Mesenchymal stem cell (in vitro differentiated cells and primary cell): ENCODE data around the gene NCF2. TPM values are rescaled to one million over a fixed set of nuclear protein-coding genes. Genes with fewer than 3 reads are reported as not detected.

Experiments used
- DNase-seq: peaks from one replicate; pipeline ENCODE4 v3.0.0-alpha.2; 2013
- H2AFZ ChIP-seq: one replicate; pipeline ENCODE4 v1.6.1; 2013; ENCODE audit warnings: low read depth, mild to moderate bottlenecking, control low read depth, inconsistent platforms, low read length, moderate library complexity
- H2AK5ac ChIP-seq: 2 replicates; pipeline ENCODE4 v1.6.1; 2013; ENCODE audit warnings: low read length, moderate library complexity, mild to moderate bottlenecking, inconsistent platforms; ENCODE audit not compliant: severe bottlenecking
- H2BK120ac ChIP-seq: one replicate; pipeline ENCODE4 v1.6.1; 2013; ENCODE audit warnings: low read depth, mild to moderate bottlenecking, inconsistent platforms, low read length, moderate library complexity
- H2BK12ac ChIP-seq, 2 experiments: one replicate each; pipeline ENCODE4 v1.6.1; 2013; ENCODE audit warnings: inconsistent platforms in 2 of 2, low read length in 2 of 2, mild to moderate bottlenecking in 2 of 2, moderate library complexity in 2 of 2, control low read depth in 1 of 2
- H2BK15ac ChIP-seq: one replicate; pipeline ENCODE4 v1.6.1; 2013; ENCODE audit warnings: mild to moderate bottlenecking, low read depth, inconsistent platforms; ENCODE audit not compliant: poor library complexity, severe bottlenecking
- H2BK5ac ChIP-seq: 2 replicates; pipeline ENCODE4 v1.6.1; 2013; ENCODE audit warnings: low read depth, mild to moderate bottlenecking, low read length, control low read depth, inconsistent platforms; ENCODE audit not compliant: poor library complexity, severe bottlenecking
- H3K14ac ChIP-seq, 2 experiments: one replicate each; pipeline ENCODE4 v1.6.1; 2013; ENCODE audit warnings: inconsistent platforms in 2 of 2, low read length in 2 of 2, control low read depth in 1 of 2, mild to moderate bottlenecking in 1 of 2, moderate library complexity in 1 of 2
- H3K18ac ChIP-seq, 2 experiments: one replicate each; pipeline ENCODE4 v1.6.1; 2013; ENCODE audit warnings: inconsistent platforms in 2 of 2, low read length in 2 of 2, control low read depth in 1 of 2, low read depth in 1 of 2, mild to moderate bottlenecking in 1 of 2
- H3K23ac ChIP-seq, 2 experiments: one replicate each; pipeline ENCODE4 v1.6.1; 2013; ENCODE audit warnings: inconsistent platforms in 2 of 2, low read length in 2 of 2, mild to moderate bottlenecking in 2 of 2, moderate library complexity in 2 of 2, control low read depth in 1 of 2
- H3K27ac ChIP-seq: 2 replicates; pipeline ENCODE4 v1.5.1; 2013; ENCODE audit warnings: mild to moderate bottlenecking, moderate library complexity, low read length, control low read depth, inconsistent platforms; ENCODE audit not compliant: poor library complexity, severe bottlenecking
- H3K27me3 ChIP-seq, 2 experiments: 2 replicates each; pipeline versions ENCODE4 v1.6.1 to v1.7.0; 2013; ENCODE audit warnings: low read length in 2 of 2, mild to moderate bottlenecking in 2 of 2, moderate library complexity in 2 of 2, control low read depth in 1 of 2, inconsistent platforms in 1 of 2; ENCODE audit not compliant: control insufficient read depth in 1 of 2, insufficient read depth in 1 of 2
- H3K36me3 ChIP-seq, 2 experiments: 2 replicates each; pipeline versions ENCODE4 v1.6.1 to v1.7.0; 2013; ENCODE audit warnings: low read length in 2 of 2, control low read depth in 1 of 2, inconsistent platforms in 1 of 2, low read depth in 1 of 2, mild to moderate bottlenecking in 1 of 2; ENCODE audit not compliant: insufficient read depth in 2 of 2, control insufficient read depth in 1 of 2
- H3K4ac ChIP-seq, 2 experiments: one replicate each; pipeline ENCODE4 v1.6.1; 2013; ENCODE audit warnings: inconsistent platforms in 2 of 2, low read length in 2 of 2, mild to moderate bottlenecking in 2 of 2, moderate library complexity in 2 of 2, control low read depth in 1 of 2, low read depth in 1 of 2
- H3K4me1 ChIP-seq: 2 replicates; pipeline ENCODE4 v1.6.1; 2013; ENCODE audit warnings: low read depth, low read length, control low read depth; ENCODE audit not compliant: control insufficient read depth, insufficient read depth
- H3K4me2 ChIP-seq: 2 replicates; pipeline ENCODE4 v1.6.1; 2013; ENCODE audit warnings: low read length, mild to moderate bottlenecking, inconsistent platforms; ENCODE audit not compliant: poor library complexity, severe bottlenecking
- H3K4me3 ChIP-seq, 2 experiments: 2 replicates each; pipeline versions ENCODE4 v1.5.1 to v1.7.0; 2013; ENCODE audit warnings: low read length in 2 of 2, mild to moderate bottlenecking in 2 of 2, control low read depth in 1 of 2, low read depth in 1 of 2; ENCODE audit not compliant: insufficient read depth in 1 of 2
- H3K79me1 ChIP-seq: replicated peaks from 2 replicates; pipeline ENCODE4 v1.6.1; 2013; ENCODE audit warnings: mild to moderate bottlenecking, control low read depth, low read length, inconsistent platforms; ENCODE audit not compliant: poor library complexity, severe bottlenecking
- H3K9ac ChIP-seq: 2 replicates; pipeline ENCODE4 v1.7.0; 2013; ENCODE audit warnings: mild to moderate bottlenecking, low read length, moderate library complexity
- H3K9me3 ChIP-seq: 2 replicates; pipeline ENCODE4 v1.7.0; 2013; ENCODE audit warnings: mild to moderate bottlenecking, low read length; ENCODE audit not compliant: control insufficient read depth
- H4K8ac ChIP-seq: one replicate; pipeline ENCODE4 v1.6.1; 2013; ENCODE audit warnings: inconsistent platforms, mild to moderate bottlenecking, low read length, moderate library complexity
- H4K91ac ChIP-seq: one replicate; pipeline ENCODE4 v1.6.1; 2013; ENCODE audit warnings: mild to moderate bottlenecking, low read length, inconsistent platforms
- WGBS: methylation state at CpG from one replicate; pipeline ENCODE4 v1.1.7; 2013; ENCODE audit warnings: mixed read lengths; 5-methylcytosine and 5-hydroxymethylcytosine counted together
- polyA plus RNA-seq, 2 experiments: library from polyadenylated mRNA; stranded (reverse); fragments of 200-250 nt; gene quantifications; one replicate each; pipeline ENCODE4 v1.2.3, GENCODE V29; 2013

Gene NCF2, protein sequence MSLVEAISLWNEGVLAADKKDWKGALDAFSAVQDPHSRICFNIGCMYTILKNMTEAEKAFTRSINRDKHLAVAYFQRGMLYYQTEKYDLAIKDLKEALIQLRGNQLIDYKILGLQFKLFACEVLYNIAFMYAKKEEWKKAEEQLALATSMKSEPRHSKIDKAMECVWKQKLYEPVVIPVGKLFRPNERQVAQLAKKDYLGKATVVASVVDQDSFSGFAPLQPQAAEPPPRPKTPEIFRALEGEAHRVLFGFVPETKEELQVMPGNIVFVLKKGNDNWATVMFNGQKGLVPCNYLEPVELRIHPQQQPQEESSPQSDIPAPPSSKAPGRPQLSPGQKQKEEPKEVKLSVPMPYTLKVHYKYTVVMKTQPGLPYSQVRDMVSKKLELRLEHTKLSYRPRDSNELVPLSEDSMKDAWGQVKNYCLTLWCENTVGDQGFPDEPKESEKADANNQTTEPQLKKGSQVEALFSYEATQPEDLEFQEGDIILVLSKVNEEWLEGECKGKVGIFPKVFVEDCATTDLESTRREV
- 0.08 TPM for polyA plus RNA-seq (2013, experiment 1 of 2)
- 0.04 TPM for polyA plus RNA-seq (2013, experiment 2 of 2)

DNA sequence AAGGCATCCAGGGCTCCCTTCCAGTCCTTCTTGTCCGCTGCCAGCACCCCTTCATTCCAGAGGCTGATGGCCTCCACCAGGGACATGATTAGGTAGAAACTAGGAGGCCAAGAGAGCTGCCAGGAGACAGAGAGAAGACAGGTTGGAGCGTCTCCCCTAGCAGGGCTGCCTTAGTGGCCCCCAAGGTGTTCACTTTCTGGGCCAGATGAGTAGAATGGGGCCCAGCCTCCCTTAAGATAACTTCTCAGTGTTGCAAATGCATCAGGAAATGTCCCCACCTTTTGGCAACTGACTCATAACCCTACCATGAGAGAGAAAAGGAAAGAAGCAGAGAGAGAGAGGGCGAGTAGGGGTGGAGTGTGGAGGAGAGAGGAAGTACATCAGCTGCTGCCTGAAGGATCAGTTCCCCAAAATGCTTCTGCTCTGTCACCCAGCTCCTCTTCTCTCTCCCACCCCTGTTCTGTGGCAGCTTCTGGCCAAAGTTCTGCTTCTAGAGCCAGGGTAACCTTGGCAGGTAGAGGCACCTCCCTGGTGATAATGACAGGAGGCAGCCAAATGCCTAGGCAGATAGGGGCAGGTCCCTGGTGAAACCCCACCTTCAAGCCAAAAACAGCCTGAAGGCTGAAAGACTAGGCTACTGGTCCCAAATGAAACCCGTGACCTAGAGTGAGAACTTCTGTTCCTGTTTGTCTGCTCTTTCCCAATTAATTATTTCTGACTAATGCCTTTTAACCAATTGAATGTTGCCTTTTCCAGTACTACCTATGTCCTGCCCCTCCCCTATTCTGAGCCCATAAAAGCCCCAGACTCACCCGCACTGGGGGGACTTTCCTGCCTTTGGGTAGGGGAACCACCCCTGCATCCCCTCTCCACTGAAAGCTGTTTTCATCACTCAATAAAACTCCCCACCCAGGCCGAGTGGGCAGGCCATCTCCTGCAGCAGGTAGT lies at the start of gene NCF2:
Gene NCF2 (minus strand): TSS at position 216 of the 948 bp plus-strand sequence. CDS start 130 bp downstream, at position 86.
- Histone ChIP-seq H3K9me3 (no peaks in the 10 kb centered on the region), H3K9ac (no peak within 1 kb of the TSS), H3K79me1 (no peaks in the 10 kb centered on the region), H2BK120ac (no peak within 1 kb of the TSS), H3K36me3 (no peaks in the 10 kb centered on the region), H3K4ac (no peak within 1 kb of the TSS), H3K18ac (no peak within 1 kb of the TSS), H3K27ac (no peak within 1 kb of the TSS), H3K4me1 (no peaks in the 10 kb centered on the region), H3K4me3 (no peak within 1 kb of the TSS), H3K23ac (no peak within 1 kb of the TSS), H2BK15ac (no peak within 1 kb of the TSS), H2BK5ac (no peak within 1 kb of the TSS), H2AK5ac (no peak within 1 kb of the TSS), H3K14ac (no peak within 1 kb of the TSS), H3K27me3 (peaks cover 0 to 16% of the 10 kb centered on the region in 2 experiments), H4K8ac (no peak within 1 kb of the TSS), H2AFZ (no peak within 1 kb of the TSS), H4K91ac (no peak within 1 kb of the TSS), H3K4me2 (no peak within 1 kb of the TSS), H2BK12ac (no peak within 1 kb of the TSS)
- no peak for DNase-seq
- WGBS: 85% methylated on average over 5 of the region's 6 CpGs

DNA sequence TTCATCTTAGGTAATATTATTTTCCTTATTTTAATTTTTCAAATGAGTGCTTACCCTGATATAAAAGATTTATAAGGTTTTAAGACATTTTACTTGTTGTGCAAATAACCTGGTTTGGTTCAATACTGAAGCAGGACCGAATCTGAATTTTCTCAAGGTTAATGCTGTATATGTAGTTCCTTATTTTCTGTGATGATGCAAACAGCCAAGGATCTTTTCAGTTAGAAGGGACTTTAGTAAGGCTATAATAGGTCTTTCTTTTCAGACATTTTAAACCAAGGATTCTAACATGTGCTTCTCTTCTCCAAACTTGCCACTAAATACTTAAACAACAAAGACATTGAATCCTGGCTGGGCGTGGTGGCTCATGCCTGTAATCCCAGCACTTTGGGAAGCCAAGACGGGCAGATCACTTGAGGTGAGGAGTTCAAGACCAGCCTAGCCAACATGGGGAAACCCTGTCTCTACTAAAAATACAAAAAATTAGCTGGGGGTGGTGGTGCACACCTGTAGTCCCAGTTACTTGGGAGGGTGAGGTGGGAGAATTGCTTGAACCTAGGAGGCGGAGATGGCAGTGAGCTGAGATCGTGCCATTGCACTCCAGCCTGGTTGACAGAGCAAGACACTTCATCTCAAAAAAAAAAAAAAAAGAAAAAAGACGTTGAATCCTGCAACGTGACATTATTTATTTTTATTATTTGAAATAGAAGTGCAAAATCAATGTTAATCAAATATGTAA lies 48.6 kb upstream of the NCF2 start:
- Histone ChIP-seq H3K9me3 (no peaks in the 10 kb centered on the region), H3K4ac (no peak overlapping the region), H4K91ac (no peak overlapping the region), H2AK5ac (no peak overlapping the region), H3K9ac (no peak overlapping the region), H4K8ac (no peak overlapping the region), H3K4me2 (no peak overlapping the region), H2AFZ (no peak overlapping the region), H2BK5ac (no peak overlapping the region), H3K4me1 (peaks cover 3% of the 10 kb centered on the region), H2BK15ac (no peak overlapping the region), H3K27ac (no peak overlapping the region), H3K18ac (no peak overlapping the region), H2BK120ac (no peak overlapping the region), H2BK12ac (no peak overlapping the region), H3K4me3 (no peak overlapping the region), H3K23ac (no peak overlapping the region), H3K27me3 (no peaks in the 10 kb centered on the region), H3K36me3 (no peaks in the 10 kb centered on the region), H3K79me1 (peaks cover 7% of the 10 kb centered on the region), H3K14ac (no peak overlapping the region)
- DNase-seq: no peak
- 85% methylated on average over 3 of the region's 7 CpGs for WGBS

DNA sequence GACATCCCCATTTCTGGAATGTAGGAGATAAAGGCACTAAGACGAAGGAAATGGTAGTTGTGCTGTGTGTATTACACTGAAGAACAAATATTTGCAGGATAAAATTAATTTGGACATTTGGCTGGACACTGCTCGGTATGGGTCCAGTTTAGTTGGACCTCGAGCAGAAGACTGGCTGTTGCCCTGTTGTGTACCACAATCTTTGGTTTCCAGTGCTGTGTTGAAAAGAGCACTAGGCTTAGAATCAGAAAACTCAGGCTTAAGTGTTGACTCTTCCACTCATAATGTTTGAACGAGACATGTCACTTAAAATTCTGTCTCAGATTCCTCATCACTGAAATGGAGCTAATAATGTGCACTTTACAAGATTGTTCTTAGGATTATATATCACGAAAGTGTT lies 46.5 kb upstream of the NCF2 start:
- Histone ChIP-seq H3K4me3 (peak overlapping the region in 1 of 2 experiments; percentile 97), H3K18ac (no peak overlapping the region), H3K79me1 (peaks cover 7% of the 10 kb centered on the region), H4K91ac (no peak overlapping the region), H2BK5ac (no peak overlapping the region), H3K4me1 (peaks cover 3% of the 10 kb centered on the region), H2AFZ (no peak overlapping the region), H4K8ac (no peak overlapping the region), H3K36me3 (peaks cover 0 to 8% of the 10 kb centered on the region in 2 experiments), H3K9me3 (no peaks in the 10 kb centered on the region), H2BK15ac (no peak overlapping the region), H3K9ac (peak overlapping the region; percentile 93), H3K27ac (no peak overlapping the region), H2BK120ac (no peak overlapping the region), H3K4ac (no peak overlapping the region), H3K23ac (no peak overlapping the region), H2BK12ac (no peak overlapping the region), H2AK5ac (no peak overlapping the region), H3K14ac (no peak overlapping the region), H3K4me2 (no peak overlapping the region), H3K27me3 (no peaks in the 10 kb centered on the region)
- WGBS: 82% methylated on average over 3 of the region's 5 CpGs
- DNase-seq: no peak
